Gastroesophageal sphincter (tissue), 4 donors: ENCODE data around the gene YKT6. TPM values are rescaled to one million over a fixed set of nuclear protein-coding genes. Genes with fewer than 3 reads are reported as not detected.

Source experiments
- ATAC-seq: fragments of 150-250 bp; one replicate; pipeline ENCODE4 v1.9.1; 2016; ENCODE audit warnings: mild to moderate bottlenecking, moderate library complexity
- H3K27ac ChIP-seq, 4 donors: fragments of 200-600 bp; sonication (generic) in 3 of 4; 1 replicate in 3 of 4; 2 replicates in 1 of 4; pipeline ENCODE4 v1.5.1; 2016 to 2019
- H3K27me3 ChIP-seq: fragments of 200-600 bp; sonication (generic); one replicate; pipeline ENCODE4 v1.5.1; 2019
- H3K36me3 ChIP-seq, 2 donors: fragments of 200-600 bp; sonication (generic); one replicate each; pipeline ENCODE4 v1.5.1; 2019; ENCODE audit warnings: control low read depth in 1 of 2
- H3K4me1 ChIP-seq, 3 donors: fragments of 200-600 bp; sonication (generic); 1 replicate in 2 of 3; 2 replicates in 1 of 3; pipeline ENCODE4 v1.5.1; 2016 to 2019; ENCODE audit warnings: control low read depth in 2 of 3
- H3K4me3 ChIP-seq, 2 donors: fragments of 200-600 bp; sonication (generic); one replicate each; pipeline ENCODE4 v1.5.1; 2019; ENCODE audit warnings: mild to moderate bottlenecking in 1 of 2, moderate library complexity in 1 of 2
- H3K9me3 ChIP-seq, 3 donors: fragments of 200-600 bp; sonication (generic); one replicate each; pipeline ENCODE4 v1.5.1; 2017 to 2019; ENCODE audit warnings: control low read depth in 2 of 3
- EP300 ChIP-seq: sonication (generic); formaldehyde crosslinking; IDR thresholded peaks from one replicate; pipeline ENCODE4 v1.6.1; 2017; ENCODE audit warnings: antibody characterized with exemption, mild to moderate bottlenecking
- POLR2A ChIP-seq, 2 donors: fragments of 450-650 bp; IDR thresholded peaks; one replicate each; pipeline ENCODE4 v1.6.1; 2017; ENCODE audit warnings: antibody characterized with exemption in 2 of 2, mild to moderate bottlenecking in 2 of 2, moderate library complexity in 1 of 2
- POLR2AphosphoS5 ChIP-seq: sonication (generic); formaldehyde crosslinking; IDR thresholded peaks from one replicate; pipeline ENCODE4 v1.6.1; 2017; ENCODE audit warnings: antibody characterized with exemption
- WGBS, 2 donors: methylation state at CpG; one replicate each; pipeline ENCODE4 v1.1.5; 2018; ENCODE audit warnings: low coverage in 1 of 2; 5-methylcytosine and 5-hydroxymethylcytosine counted together
- total RNA-seq, 4 donors: library from RNA; depleted of rRNA; stranded (reverse); fragments of >200 nt; gene quantifications; one replicate each; pipeline ENCODE4 v1.1.0, GENCODE V29; 2016
- TF ChIP-seq, protein P1 (sequence below), 4 experiments: fragments of 200-600 bp in 2 of 4; fragments of 450-650 bp in 2 of 4; sonication (generic) in 1 of 4; IDR thresholded peaks; one replicate each; pipeline ENCODE4 v1.5.1; 2017 to 2019; ENCODE audit warnings: antibody characterized with exemption in 4 of 4, mild to moderate bottlenecking in 2 of 4, moderate library complexity in 2 of 4

The YKT6 gene
- total RNA-seq, 4 donors from 2014 or later = 50.2 to 79.2 (median 64.1) TPM

GRCh38 chr7:44222074-44222473 lies 21.3 kb downstream of the YKT6 start:
- no peak for ATAC-seq
- H3K4me1 ChIP-seq = no peaks in the 10 kb centered on the region
- peaks cover 0 to 14% (median 0%) of the 10 kb centered on the region in 3 donors for H3K9me3 ChIP-seq
- H3K36me3 ChIP-seq = no peaks in the 10 kb centered on the region
- 50 to 59% methylated on average over 2 to 3 of the region's 11 CpGs for WGBS, 2 donors
- H3K4me3 ChIP-seq = no peak overlapping the region
- TF ChIP-seq EP300 (no peak), POLR2AphosphoS5 (no peak), POLR2A (IDR thresholded peaks at IDR 0.05) (no peak)
- TF ChIP-seq, protein P1, sequence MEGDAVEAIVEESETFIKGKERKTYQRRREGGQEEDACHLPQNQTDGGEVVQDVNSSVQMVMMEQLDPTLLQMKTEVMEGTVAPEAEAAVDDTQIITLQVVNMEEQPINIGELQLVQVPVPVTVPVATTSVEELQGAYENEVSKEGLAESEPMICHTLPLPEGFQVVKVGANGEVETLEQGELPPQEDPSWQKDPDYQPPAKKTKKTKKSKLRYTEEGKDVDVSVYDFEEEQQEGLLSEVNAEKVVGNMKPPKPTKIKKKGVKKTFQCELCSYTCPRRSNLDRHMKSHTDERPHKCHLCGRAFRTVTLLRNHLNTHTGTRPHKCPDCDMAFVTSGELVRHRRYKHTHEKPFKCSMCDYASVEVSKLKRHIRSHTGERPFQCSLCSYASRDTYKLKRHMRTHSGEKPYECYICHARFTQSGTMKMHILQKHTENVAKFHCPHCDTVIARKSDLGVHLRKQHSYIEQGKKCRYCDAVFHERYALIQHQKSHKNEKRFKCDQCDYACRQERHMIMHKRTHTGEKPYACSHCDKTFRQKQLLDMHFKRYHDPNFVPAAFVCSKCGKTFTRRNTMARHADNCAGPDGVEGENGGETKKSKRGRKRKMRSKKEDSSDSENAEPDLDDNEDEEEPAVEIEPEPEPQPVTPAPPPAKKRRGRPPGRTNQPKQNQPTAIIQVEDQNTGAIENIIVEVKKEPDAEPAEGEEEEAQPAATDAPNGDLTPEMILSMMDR (IDR thresholded peaks at IDR 0.05) = no peak
- H3K27ac ChIP-seq = no peak overlapping the region
- peaks cover 51% of the 10 kb centered on the region for H3K27me3 ChIP-seq

GRCh38 chr7:44222776-44223261 lies 22.0 kb downstream of the YKT6 start:
- Histone ChIP-seq H3K4me1 (no peaks in the 10 kb centered on the region), H3K9me3 (peaks cover 0 to 14% (median 0%) of the 10 kb centered on the region in 3 donors), H3K36me3 (no peaks in the 10 kb centered on the region), H3K4me3 (no peak overlapping the region), H3K27ac (no peak overlapping the region), H3K27me3 (peaks cover 52% of the 10 kb centered on the region)
- WGBS, 2 donors = 80 to 91% methylated on average over 1 to 8 of the region's 11 CpGs
- no peak for ATAC-seq
- TF ChIP-seq, protein P1 (IDR thresholded peaks at IDR 0.05) = no peak
- TF ChIP-seq POLR2AphosphoS5 (no peak), EP300 (no peak), POLR2A (IDR thresholded peaks at IDR 0.05) (no peak)

GRCh38 chr7:44223362-44224079 lies 22.7 kb downstream of the YKT6 start:
- Histone ChIP-seq H3K36me3 (no peaks in the 10 kb centered on the region), H3K4me3 (no peak overlapping the region), H3K9me3 (peaks cover 0 to 11% (median 0%) of the 10 kb centered on the region in 3 donors), H3K4me1 (no peaks in the 10 kb centered on the region), H3K27me3 (peaks cover 54% of the 10 kb centered on the region), H3K27ac (no peak overlapping the region)
- no peak for ATAC-seq
- no peak for TF ChIP-seq EP300
- TF ChIP-seq, protein P1 (IDR thresholded peaks at IDR 0.05) = no peak
- TF ChIP-seq POLR2AphosphoS5 = no peak
- TF ChIP-seq POLR2A (IDR thresholded peaks at IDR 0.05) = no peak
- WGBS, 2 donors = 17 to 80% methylated on average over 1 of the region's 5 CpGs

DNA sequence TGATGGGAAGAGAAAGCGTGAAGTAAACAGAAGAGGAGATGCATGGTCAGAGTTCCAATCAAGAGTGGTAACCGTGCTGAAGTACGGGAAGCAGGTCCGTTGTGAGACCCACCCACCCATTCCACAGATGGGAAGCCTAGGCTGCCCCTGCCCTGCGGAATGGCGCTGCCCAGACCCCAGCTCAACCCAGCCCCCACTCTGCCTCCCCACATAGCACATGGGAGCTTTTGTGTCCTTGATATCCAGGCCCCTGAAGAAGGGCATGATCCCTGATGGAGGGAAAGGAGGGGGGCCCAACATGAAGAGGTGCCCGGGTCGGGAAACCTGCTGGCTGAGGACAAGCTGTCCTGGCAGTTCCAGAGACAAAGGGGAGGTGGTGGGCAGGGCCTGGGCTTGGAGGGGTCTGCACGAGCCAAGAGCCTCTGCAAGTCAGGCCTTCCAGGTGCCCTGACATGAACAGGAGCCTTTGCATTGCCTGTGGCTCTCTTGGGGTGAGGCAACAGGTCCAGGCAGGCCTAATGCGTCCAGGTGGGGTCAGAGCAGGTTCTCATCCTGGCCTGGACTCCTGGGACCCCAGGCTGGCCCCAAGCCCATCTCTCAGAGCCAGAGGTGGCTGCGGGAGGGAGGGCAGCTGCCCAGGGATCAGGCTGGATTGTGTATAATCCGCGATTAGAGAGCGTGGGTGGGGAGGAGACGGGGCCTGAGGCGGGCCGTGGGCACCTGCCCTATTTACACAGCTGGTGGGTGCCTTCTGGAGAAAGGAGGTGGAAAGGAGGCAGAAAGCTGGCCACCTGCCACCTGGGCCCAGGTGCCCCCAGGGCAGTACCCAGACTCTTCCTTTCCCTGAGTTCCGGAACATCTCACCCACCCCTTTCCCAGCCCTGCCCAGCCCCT lies 23.5 kb downstream of the YKT6 start:
- 57 to 68% methylated on average over 1 to 6 of the region's 18 CpGs for WGBS, 2 donors
- Histone ChIP-seq H3K27ac (no peak overlapping the region), H3K27me3 (peaks cover 48% of the 10 kb centered on the region), H3K9me3 (peaks cover 0 to 3% (median 0%) of the 10 kb centered on the region in 3 donors), H3K36me3 (no peaks in the 10 kb centered on the region), H3K4me3 (no peak overlapping the region), H3K4me1 (no peaks in the 10 kb centered on the region)
- ATAC-seq = no peak
- TF ChIP-seq EP300 (no peak), POLR2A (IDR thresholded peaks at IDR 0.05) (no peak), POLR2AphosphoS5 (no peak)
- TF ChIP-seq, protein P1 (IDR thresholded peaks at IDR 0.05) = no peak
